GM12891 (cell line): ENCODE results near the gene PTPN12.
"Not testable (repeated sequence)": the region's sequence is repeated elsewhere in the genome, so short reads cannot be mapped to it uniquely, and the experiment has no call there.

ENCODE experiments used
- DNase-seq: peaks from one replicate; pipeline ENCODE4 v3.0.0; 2011; ENCODE audit warnings: low spot score; ENCODE audit not compliant: insufficient read length
- FAIRE-seq: peaks from 2 replicates; lab custom pipeline; 2011; peaks lifted over from hg19 to GRCh38; lab: Jason Lieb, UNC
- PAX5 ChIP-seq: IDR thresholded peaks from 2 replicates; pipeline ENCODE4 v1.6.1; 2011; ENCODE audit warnings: low read length, moderate library complexity, mild to moderate bottlenecking; ENCODE audit not compliant: insufficient read depth, severe bottlenecking
- POLR2A ChIP-seq: IDR thresholded peaks from 2 replicates; pipeline ENCODE4 v1.6.1; 2011; ENCODE audit warnings: low read depth, low read length, control low read depth
- POLR2AphosphoS5 ChIP-seq: IDR thresholded peaks from 2 replicates; pipeline ENCODE4 v1.6.1; 2011; ENCODE audit warnings: low read depth, low read length, control low read depth
- POU2F2 ChIP-seq: IDR thresholded peaks from 2 replicates; pipeline ENCODE4 v1.6.1; 2011; ENCODE audit warnings: low read depth, mild to moderate bottlenecking, control low read depth, low read length, moderate library complexity
- SPI1 ChIP-seq: IDR thresholded peaks from 2 replicates; pipeline ENCODE4 v1.6.1; 2011; ENCODE audit warnings: low read depth, low read length, control low read depth
- TAF1 ChIP-seq: IDR thresholded peaks from 2 replicates; pipeline ENCODE4 v1.6.1; 2011; ENCODE audit warnings: low read depth, low read length, control low read depth

PTPN12 gene

GRCh38 chr7:77631820-77632219, 94.7 kb downstream of the PTPN12 start:
- no peak for FAIRE-seq
- no peak for TF ChIP-seq TAF1
- TF ChIP-seq POU2F2, result no peak
- no peak for TF ChIP-seq POLR2AphosphoS5
- TF ChIP-seq POLR2A, result no peak
- TF ChIP-seq SPI1, result no peak
- no peak for TF ChIP-seq PAX5
- DNase-seq, result no peak

- DNase-seq, result no peak
- no peak for FAIRE-seq
- TF ChIP-seq SPI1, result no peak
- TF ChIP-seq POU2F2, result no peak
Observed at GRCh38 chr7:77644774-77645173, 107.7 kb downstream of the PTPN12 start.

GRCh38 chr7:77648742-77649338, 111.7 kb downstream of the PTPN12 start:
- no peak for FAIRE-seq
- TF ChIP-seq POLR2AphosphoS5 (no peak), TAF1 (no peak), POLR2A (no peak), POU2F2 (no peak), PAX5 (no peak), SPI1 (no peak)
- no peak for DNase-seq

GRCh38 chr7:77649716-77650349, 112.7 kb downstream of the PTPN12 start:
- FAIRE-seq, result no peak
- DNase-seq, result no peak
- no peak for TF ChIP-seq TAF1
- TF ChIP-seq POLR2AphosphoS5, result no peak
- TF ChIP-seq SPI1, result no peak
- no peak for TF ChIP-seq PAX5
- no peak for TF ChIP-seq POU2F2
- TF ChIP-seq POLR2A, result no peak

- TF ChIP-seq PAX5 (no peak), POLR2A (no peak), POLR2AphosphoS5 (no peak), POU2F2 (no peak), TAF1 (no peak), SPI1 (no peak)
- FAIRE-seq, result no peak
- peak; percentile 36 for DNase-seq
Observed at GRCh38 chr7:77651575-77652162, 114.6 kb downstream of the PTPN12 start.

- DNase-seq, FAIRE-seq: not testable (repeated sequence)
Observed at GRCh38 chr7:77652826-77653225, 115.7 kb downstream of the PTPN12 start.

GRCh38 chr7:77653572-77653971, 116.5 kb downstream of the PTPN12 start:
- FAIRE-seq (no peak), DNase-seq (no peak)
- TF ChIP-seq POLR2A (no peak), TAF1 (no peak), POLR2AphosphoS5 (no peak), PAX5 (no peak), POU2F2 (no peak), SPI1 (no peak)

GRCh38 chr7:77655356-77655755, 118.3 kb downstream of the PTPN12 start:
- FAIRE-seq (no peak), DNase-seq (no peak)
- TF ChIP-seq PAX5 (no peak), TAF1 (no peak), POLR2A (no peak), SPI1 (no peak), POLR2AphosphoS5 (no peak), POU2F2 (no peak)

- DNase-seq (no peak), FAIRE-seq (no peak)
- TF ChIP-seq POLR2AphosphoS5, result no peak
- TF ChIP-seq POLR2A, result no peak
- TF ChIP-seq TAF1, result no peak
- no peak for TF ChIP-seq PAX5
- no peak for TF ChIP-seq SPI1
- no peak for TF ChIP-seq POU2F2
Observed at GRCh38 chr7:77655836-77656455, 118.9 kb downstream of the PTPN12 start.
